Measurements from ENCODE around the gene OR13A1. TPM values are rescaled to one million over a fixed set of nuclear protein-coding genes. Genes with fewer than 3 reads are reported as not detected.
"Not testable (repeated sequence)": the region's sequence is repeated elsewhere in the genome, so short reads cannot be mapped to it uniquely, and the experiment has no call there.

Gene OR13A1
- total and polyA plus RNA-seq, 4 donors: 0.15 to 0.31 (median 0.28) TPM; not detected in 1

- H3K27me3 ChIP-seq (ENCODE audit: control insufficient read depth in 3 of 3, insufficient read depth in 3 of 3, low read length in 2 of 3): peaks cover 0 to 5% (median 0%) of the 10 kb centered on the region in 3 donors
- 72 to 77% methylated on average over 3 of the region's 3 CpGs for WGBS, 2 donors
- no peak overlapping the region for H3K9ac ChIP-seq (ENCODE audit: insufficient read depth in 1 of 2, low read length in 2 of 2)
- H3K36me3 ChIP-seq (ENCODE audit: control insufficient read depth in 4 of 4, insufficient read depth in 4 of 4, low read length in 4 of 4): no peaks in the 10 kb centered on the region
- no peak for DNase-seq
- H3K4me1 ChIP-seq (ENCODE audit: control insufficient read depth in 5 of 5, insufficient read depth in 5 of 5, low read length in 5 of 5): no peaks in the 10 kb centered on the region
- no peak overlapping the region for H3K4me3 ChIP-seq
- H3K9me3 ChIP-seq (ENCODE audit: control insufficient read depth in 4 of 4, insufficient read depth in 3 of 4, low read length in 3 of 4): peaks cover 0 to 4% (median 0%) of the 10 kb centered on the region in 4 donors
- TF ChIP-seq CTCF (IDR thresholded peaks at IDR 0.05; ENCODE audit: control extremely low read depth, extremely low read depth): no peak
- ATAC-seq (ENCODE audit: insufficient read depth, low FRiP score): peak; percentile 66
- peak overlapping the region in 1 of 2 donors; percentile 67 for H3K27ac ChIP-seq (ENCODE audit: low read depth in 1 of 2, low read length in 1 of 2)
Observed at GRCh38 chr10:45354261-45354660, 38.9 kb upstream of the OR13A1 start.

- H3K27ac ChIP-seq (ENCODE audit: low read depth in 1 of 2, low read length in 1 of 2): no peak overlapping the region
- H3K9ac ChIP-seq (ENCODE audit: insufficient read depth in 1 of 2, low read length in 2 of 2): no peak overlapping the region
- ATAC-seq (ENCODE audit: insufficient read depth, low FRiP score) (no peak), DNase-seq (no peak)
- no peak for TF ChIP-seq CTCF (IDR thresholded peaks at IDR 0.05; ENCODE audit: control extremely low read depth, extremely low read depth)
- H3K27me3 ChIP-seq (ENCODE audit: control insufficient read depth in 3 of 3, insufficient read depth in 3 of 3, low read length in 2 of 3): peaks cover 0 to 5% (median 0%) of the 10 kb centered on the region in 3 donors
- H3K4me1 ChIP-seq (ENCODE audit: control insufficient read depth in 5 of 5, insufficient read depth in 5 of 5, low read length in 5 of 5): no peaks in the 10 kb centered on the region
- H3K36me3 ChIP-seq (ENCODE audit: control insufficient read depth in 4 of 4, insufficient read depth in 4 of 4, low read length in 4 of 4): no peaks in the 10 kb centered on the region
- H3K9me3 ChIP-seq (ENCODE audit: control insufficient read depth in 4 of 4, insufficient read depth in 3 of 4, low read length in 3 of 4): peaks cover 0 to 4% (median 0%) of the 10 kb centered on the region in 4 donors
- 69 to 74% methylated on average over 1 of the region's 1 CpG for WGBS, 2 donors
- no peak overlapping the region for H3K4me3 ChIP-seq
Observed at GRCh38 chr10:45353186-45353585, 37.8 kb upstream of the OR13A1 start.

- not testable (repeated sequence) for H3K4me1 ChIP-seq (ENCODE audit: control insufficient read depth in 5 of 5, insufficient read depth in 5 of 5, low read length in 5 of 5); DNase-seq; H3K4me3 ChIP-seq; H3K27ac ChIP-seq (ENCODE audit: low read depth in 1 of 2, low read length in 1 of 2); H3K9ac ChIP-seq (ENCODE audit: insufficient read depth in 1 of 2, low read length in 2 of 2); ATAC-seq (ENCODE audit: insufficient read depth, low FRiP score); H3K36me3 ChIP-seq (ENCODE audit: control insufficient read depth in 4 of 4, insufficient read depth in 4 of 4, low read length in 4 of 4); H3K27me3 ChIP-seq (ENCODE audit: control insufficient read depth in 3 of 3, insufficient read depth in 3 of 3, low read length in 2 of 3)
- peaks cover 0 to 19% (median 0%) of the 10 kb centered on the region in 4 donors for H3K9me3 ChIP-seq (ENCODE audit: control insufficient read depth in 4 of 4, insufficient read depth in 3 of 4, low read length in 3 of 4)
- 93 to 97% methylated on average over 21 to 31 of the region's 31 CpGs for WGBS, 2 donors
Observed at GRCh38 chr10:45348196-45348765, 32.9 kb upstream of the OR13A1 start.

GRCh38 chr10:45347464-45347863 lies 32.1 kb upstream of the OR13A1 start:
- whole genome bisulfite sequencing, 2 donors: 95 to 96% methylated on average over 14 to 20 of the region's 20 CpGs
- not testable (repeated sequence) for H3K27me3 ChIP-seq (ENCODE audit: control insufficient read depth in 3 of 3, insufficient read depth in 3 of 3, low read length in 2 of 3); DNase-seq; H3K27ac ChIP-seq (ENCODE audit: low read depth in 1 of 2, low read length in 1 of 2); ATAC-seq (ENCODE audit: insufficient read depth, low FRiP score); H3K4me3 ChIP-seq; H3K4me1 ChIP-seq (ENCODE audit: control insufficient read depth in 5 of 5, insufficient read depth in 5 of 5, low read length in 5 of 5); H3K9ac ChIP-seq (ENCODE audit: insufficient read depth in 1 of 2, low read length in 2 of 2); H3K36me3 ChIP-seq (ENCODE audit: control insufficient read depth in 4 of 4, insufficient read depth in 4 of 4, low read length in 4 of 4)
- peaks cover 0 to 19% (median 0%) of the 10 kb centered on the region in 4 donors for H3K9me3 ChIP-seq (ENCODE audit: control insufficient read depth in 4 of 4, insufficient read depth in 3 of 4, low read length in 3 of 4)

- H3K9me3 ChIP-seq (ENCODE audit: control insufficient read depth in 4 of 4, insufficient read depth in 3 of 4, low read length in 3 of 4): peaks cover 0 to 20% (median 0%) of the 10 kb centered on the region in 4 donors
- H3K4me3 ChIP-seq; H3K36me3 ChIP-seq (ENCODE audit: control insufficient read depth in 4 of 4, insufficient read depth in 4 of 4, low read length in 4 of 4); ATAC-seq (ENCODE audit: insufficient read depth, low FRiP score); H3K4me1 ChIP-seq (ENCODE audit: control insufficient read depth in 5 of 5, insufficient read depth in 5 of 5, low read length in 5 of 5); H3K27me3 ChIP-seq (ENCODE audit: control insufficient read depth in 3 of 3, insufficient read depth in 3 of 3, low read length in 2 of 3); H3K9ac ChIP-seq (ENCODE audit: insufficient read depth in 1 of 2, low read length in 2 of 2); DNase-seq; H3K27ac ChIP-seq (ENCODE audit: low read depth in 1 of 2, low read length in 1 of 2): not testable (repeated sequence)
- WGBS, 2 donors: 90% methylated on average over 22 to 24 of the region's 24 CpGs
Observed at GRCh38 chr10:45346652-45347335, 31.4 kb upstream of the OR13A1 start.

GRCh38 chr10:45340420-45340819 lies 25.0 kb upstream of the OR13A1 start:
- H3K4me1 ChIP-seq (ENCODE audit: control insufficient read depth in 5 of 5, insufficient read depth in 5 of 5, low read length in 5 of 5); H3K36me3 ChIP-seq (ENCODE audit: control insufficient read depth in 4 of 4, insufficient read depth in 4 of 4, low read length in 4 of 4); DNase-seq; ATAC-seq (ENCODE audit: insufficient read depth, low FRiP score); H3K27ac ChIP-seq (ENCODE audit: low read depth in 1 of 2, low read length in 1 of 2); H3K27me3 ChIP-seq (ENCODE audit: control insufficient read depth in 3 of 3, insufficient read depth in 3 of 3, low read length in 2 of 3); H3K9ac ChIP-seq (ENCODE audit: insufficient read depth in 1 of 2, low read length in 2 of 2); H3K4me3 ChIP-seq: not testable (repeated sequence)
- WGBS, 2 donors: 81 to 88% methylated on average over 4 of the region's 4 CpGs
- H3K9me3 ChIP-seq (ENCODE audit: control insufficient read depth in 4 of 4, insufficient read depth in 3 of 4, low read length in 3 of 4): peaks cover 0 to 10% (median 3%) of the 10 kb centered on the region in 4 donors

Data from lung (tissue), 12 donors.